ENCODE measurements around the gene CAPN10. TPM values are rescaled to one million over a fixed set of nuclear protein-coding genes. Genes with fewer than 3 reads are reported as not detected.
"Not testable (repeated sequence)": the region's sequence is repeated elsewhere in the genome, so short reads cannot be mapped to it uniquely, and the experiment has no call there.

CAPN10 gene, protein sequence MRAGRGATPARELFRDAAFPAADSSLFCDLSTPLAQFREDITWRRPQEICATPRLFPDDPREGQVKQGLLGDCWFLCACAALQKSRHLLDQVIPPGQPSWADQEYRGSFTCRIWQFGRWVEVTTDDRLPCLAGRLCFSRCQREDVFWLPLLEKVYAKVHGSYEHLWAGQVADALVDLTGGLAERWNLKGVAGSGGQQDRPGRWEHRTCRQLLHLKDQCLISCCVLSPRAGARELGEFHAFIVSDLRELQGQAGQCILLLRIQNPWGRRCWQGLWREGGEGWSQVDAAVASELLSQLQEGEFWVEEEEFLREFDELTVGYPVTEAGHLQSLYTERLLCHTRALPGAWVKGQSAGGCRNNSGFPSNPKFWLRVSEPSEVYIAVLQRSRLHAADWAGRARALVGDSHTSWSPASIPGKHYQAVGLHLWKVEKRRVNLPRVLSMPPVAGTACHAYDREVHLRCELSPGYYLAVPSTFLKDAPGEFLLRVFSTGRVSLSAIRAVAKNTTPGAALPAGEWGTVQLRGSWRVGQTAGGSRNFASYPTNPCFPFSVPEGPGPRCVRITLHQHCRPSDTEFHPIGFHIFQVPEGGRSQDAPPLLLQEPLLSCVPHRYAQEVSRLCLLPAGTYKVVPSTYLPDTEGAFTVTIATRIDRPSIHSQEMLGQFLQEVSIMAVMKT
- total RNA-seq: 28.9 and 30.3 TPM in 2 replicates

DNA sequence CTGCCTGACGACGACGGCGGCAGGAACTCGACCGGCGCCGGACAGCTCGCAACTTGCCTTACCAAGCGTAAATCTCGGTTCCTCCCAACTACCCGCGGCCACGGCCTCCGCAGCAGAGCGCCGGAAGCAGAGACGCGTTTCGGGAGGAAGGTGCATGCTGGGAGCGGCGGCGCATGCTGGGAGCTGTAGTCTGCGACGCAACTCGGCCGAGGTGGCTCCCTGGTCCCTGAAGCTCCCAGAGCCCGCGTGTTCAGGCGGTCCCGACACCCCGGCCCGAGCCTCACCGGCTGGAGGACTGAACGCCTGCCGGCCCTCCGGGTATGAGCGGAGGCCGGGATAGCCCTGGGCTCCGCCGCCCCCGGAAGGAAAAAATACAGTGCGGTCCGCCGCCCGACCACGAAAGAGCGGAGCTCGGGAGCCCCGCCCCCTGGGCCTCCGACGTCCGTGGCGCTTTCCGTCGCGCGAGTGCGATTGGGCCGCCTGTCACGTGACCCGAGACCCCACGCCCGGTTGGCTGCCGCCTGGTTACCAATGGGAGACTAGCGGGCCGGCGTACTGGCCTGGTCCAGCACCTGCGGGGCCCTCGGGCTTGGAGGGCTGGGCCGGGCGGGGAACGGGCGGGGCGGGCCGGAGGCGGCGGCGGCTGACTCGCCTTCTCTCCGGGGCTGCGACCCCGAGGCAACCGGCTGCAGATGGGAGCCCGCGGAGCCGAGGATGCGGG is at the start of gene CAPN10:
CAPN10 (plus strand) TSS at position 537 of the 721 bp plus-strand sequence; CDS start at position 715, 178 bp downstream.
- DNase-seq (ENCODE audit: low read depth, low spot score): peak; percentile 81

DNA sequence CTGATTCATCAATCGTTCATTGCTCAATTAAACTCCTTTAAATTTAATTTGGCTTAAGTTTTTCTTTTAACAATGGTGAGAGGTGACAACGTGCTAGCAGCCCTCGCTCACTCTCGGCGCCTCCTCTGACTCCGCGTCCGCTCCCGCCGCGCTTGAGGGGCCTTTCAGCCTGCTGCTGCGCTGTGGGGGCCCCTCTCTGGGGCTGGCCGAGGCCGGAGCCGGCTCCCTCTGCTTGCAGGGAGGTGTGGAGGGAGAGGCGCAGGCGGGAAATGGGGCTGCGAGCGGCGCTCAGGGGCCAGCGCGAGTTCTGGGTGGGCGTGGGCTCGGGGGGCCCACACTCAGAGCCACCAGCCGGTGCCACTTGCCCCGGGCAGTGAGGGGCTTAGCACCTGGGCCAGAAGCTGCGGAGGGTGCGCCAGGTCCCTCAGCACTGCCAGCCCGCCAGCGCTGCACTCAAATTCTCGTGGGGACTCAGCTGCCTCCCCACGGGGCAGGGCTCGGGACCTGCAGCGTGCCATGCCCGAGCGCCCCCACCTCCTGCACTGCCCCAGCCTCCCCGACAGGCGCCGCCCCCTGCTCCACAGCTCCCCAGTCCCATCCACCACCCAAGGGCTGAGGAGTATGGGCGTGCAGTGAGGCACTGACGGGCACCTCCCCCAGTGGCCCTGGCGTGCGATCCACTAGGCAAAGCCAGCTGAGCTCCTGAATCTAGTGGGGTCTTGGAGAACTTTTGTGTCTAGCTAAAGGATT is 48.3 kb upstream of the CAPN10 start:
- DNase-seq (ENCODE audit: low read depth, low spot score): no peak

GRCh38 chr2:240539101-240539500 is 47.4 kb upstream of the CAPN10 start:
- DNase-seq (ENCODE audit: low read depth, low spot score): not testable (repeated sequence)

GRCh38 chr2:240539906-240540305 is 46.6 kb upstream of the CAPN10 start:
- no peak for DNase-seq (ENCODE audit: low read depth, low spot score)

DNA sequence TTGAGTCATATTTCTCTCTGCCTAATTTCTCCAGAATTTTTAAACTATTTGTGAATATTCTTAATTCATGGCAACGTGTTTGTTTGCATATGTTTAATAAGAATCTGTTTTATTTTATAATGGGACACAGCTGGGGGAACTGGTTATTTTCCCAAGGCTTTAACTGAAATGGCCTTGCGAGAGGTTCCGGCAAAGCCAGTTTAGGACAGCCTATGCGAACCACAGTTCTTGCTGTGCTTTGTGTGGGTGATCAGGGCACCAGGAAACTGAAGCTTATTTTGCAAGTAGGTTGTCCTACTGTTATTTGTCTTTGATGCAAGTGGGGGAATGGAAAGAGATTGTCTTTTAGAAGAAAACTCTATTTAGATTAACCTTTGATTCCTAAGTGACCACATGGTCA is 35.2 kb upstream of the CAPN10 start:
- DNase-seq (ENCODE audit: low read depth, low spot score): no peak

DNA sequence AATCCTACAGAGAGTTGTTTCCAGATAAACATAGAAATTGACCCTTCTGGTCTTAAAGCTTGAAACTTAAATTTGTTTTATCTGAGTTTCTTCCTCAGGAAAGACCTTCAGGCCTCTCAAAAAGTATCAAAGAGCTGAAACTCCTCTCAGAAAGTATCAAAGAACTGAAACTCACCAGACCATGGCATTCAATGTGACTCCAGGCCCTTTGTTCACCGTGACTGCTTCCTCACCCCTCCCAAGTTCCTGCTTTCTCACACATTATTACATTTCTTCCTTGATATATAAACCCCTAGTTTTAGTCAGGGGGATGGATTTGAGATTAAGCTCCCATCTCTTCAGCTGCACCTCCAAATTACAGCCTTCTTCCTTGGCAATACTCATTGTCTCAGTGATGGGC is 34.7 kb upstream of the CAPN10 start:
- no peak for DNase-seq (ENCODE audit: low read depth, low spot score)

- no peak for DNase-seq (ENCODE audit: low read depth, low spot score)
These were observed 32.5 kb upstream of the CAPN10 start for GRCh38 chr2:240553956-240554480.

DNA sequence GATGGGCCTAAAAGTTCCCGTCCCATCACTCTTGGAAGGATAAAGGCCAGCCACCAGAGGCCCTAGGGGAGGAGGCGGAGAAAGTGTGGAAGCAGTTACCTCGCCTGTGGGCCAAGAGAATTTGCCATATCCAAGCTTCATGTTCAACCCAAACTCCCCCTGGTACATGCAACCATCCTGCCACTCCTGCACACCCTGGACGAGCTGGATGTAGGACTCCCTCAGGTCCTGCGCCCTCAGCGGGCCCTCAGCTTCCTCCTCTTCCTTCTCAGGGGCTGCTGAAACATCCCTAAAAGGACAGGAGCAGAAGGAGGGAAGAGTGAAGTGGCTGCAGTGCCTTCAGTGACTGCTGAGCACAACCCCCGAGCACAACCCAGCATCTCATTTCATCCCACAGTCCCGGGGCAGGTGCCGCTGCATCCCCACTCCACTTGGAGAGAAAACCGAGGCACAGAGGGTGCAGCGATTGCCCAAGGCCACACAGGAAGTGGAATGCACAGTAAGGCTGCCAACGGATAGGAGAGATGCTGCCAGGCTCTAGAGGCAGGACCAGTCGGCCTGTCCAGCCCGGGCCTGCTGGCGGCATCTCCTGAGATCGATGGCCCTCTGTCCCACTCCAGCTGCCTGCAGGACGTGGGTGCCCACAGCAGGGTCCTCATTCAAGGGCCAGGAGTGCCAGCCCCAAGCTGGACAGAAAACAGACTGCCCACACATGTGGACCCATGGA is 31.6 kb upstream of the CAPN10 start:
- DNase-seq (ENCODE audit: low read depth, low spot score): no peak

GRCh38 chr2:240555541-240556250 is 30.8 kb upstream of the CAPN10 start:
- DNase-seq (ENCODE audit: low read depth, low spot score): no peak

DNA sequence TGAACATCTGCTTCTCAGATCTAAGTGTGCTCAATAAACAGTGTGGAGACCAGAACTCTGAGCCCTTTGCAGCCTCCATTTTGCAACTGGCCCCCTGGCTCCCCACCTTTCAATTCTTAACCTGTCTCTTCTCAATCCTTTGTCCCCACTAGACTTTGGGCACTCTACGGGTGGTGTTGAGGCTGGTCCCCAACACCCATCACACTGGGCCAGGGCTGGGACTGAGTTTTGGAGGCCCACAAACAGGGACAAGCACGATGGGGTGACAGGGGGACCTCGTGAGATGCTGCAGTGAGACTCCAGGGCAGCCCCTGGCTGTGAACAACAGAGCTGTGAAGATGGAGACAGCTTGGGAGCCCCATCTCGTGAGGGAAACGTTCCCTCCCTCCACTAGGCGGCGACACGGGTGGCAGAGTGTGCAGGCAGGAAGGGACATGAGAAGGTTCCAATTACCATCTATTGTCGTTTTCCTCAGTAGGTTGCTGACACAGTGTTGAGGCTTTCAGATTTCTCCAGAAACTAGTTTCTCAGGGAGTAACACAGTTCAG is 29.9 kb upstream of the CAPN10 start:
- no peak for DNase-seq (ENCODE audit: low read depth, low spot score)

DNA sequence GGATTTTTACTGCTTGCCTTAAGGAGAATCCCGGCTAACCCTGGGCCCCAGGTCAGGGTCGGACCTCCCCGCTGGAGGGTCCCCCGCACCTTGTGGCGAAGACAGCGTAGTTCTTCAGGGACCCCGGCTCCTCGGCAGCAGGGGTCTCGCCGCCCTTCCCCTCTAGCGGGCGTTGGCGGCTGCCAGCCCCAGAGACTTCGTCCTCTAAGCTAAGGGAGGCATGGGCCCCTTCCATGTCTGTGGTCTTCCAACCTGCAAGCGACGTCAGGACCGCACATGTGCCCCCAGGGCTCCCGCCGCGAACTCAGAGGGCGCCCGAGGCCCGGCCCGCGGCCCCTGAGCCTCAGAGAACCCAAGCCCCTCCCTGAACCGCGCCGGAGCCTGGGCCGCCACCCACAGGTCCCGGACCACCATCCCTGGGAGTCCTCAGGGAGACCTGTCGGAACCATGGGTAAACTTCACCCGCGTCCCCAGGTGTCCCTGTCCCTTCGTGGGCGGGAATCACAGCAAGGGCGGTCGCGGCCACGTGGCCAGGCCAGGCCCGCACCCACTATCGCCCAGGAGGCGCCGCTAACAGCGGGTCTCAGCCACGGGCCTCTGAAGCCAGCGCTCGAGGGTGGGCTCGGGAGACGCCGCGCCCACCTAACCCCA is 29.3 kb upstream of the CAPN10 start:
- no peak for DNase-seq (ENCODE audit: low read depth, low spot score)

DNA sequence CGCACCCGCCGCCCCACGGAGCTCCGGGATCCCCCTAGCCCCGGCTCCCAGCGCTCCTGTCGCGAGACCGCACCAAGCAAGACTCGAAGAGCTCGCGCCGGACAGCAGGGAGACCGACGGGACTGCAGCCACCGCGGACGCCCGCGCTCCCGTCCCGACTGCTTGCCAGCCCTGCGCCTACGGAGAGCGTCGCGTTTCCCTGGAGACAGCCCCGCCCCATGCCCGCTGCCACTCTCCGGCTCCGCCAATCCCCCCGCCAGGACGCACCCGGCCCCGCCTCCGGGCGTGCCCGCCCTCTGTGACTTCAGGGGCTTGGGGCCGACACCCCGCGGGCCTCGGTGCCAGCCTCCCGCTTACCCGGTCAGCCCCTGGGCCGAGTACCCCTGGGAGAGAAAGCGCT is 28.7 kb upstream of the CAPN10 start, which contains the start of gene ANKMY1:
ANKMY1 (minus strand) TSS at position 181 of the 400 bp plus-strand sequence. CDS start 653 bp downstream, outside the sequence.
- peak; percentile 33 for DNase-seq (ENCODE audit: low read depth, low spot score)

DNA sequence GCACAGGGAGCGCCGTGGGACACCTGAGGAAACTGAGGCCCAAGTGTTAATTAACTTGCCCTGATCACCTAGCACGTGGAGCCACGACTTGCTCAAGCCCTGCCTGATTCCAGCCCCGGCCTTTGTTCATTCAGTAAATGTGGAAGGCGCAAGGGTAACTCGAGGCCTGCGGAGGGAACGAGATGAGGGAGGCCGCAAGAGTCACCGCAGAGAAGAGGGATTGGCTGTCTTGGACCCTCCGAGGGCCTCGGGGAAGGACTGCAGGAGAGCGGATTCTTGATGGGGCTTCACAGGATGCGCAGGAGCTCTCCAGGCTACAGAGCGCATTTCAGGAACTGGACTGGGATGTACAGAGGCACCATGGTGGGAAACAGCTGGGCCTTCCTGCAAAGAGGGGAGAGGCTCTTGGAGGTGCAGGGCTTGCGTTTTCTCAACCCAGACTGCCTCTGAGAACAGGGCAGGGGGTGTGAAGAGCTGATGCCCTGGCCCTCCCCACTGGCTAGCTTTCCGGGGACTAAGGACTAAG is 28.2 kb upstream of the CAPN10 start:
- DNase-seq (ENCODE audit: low read depth, low spot score): no peak

DNA sequence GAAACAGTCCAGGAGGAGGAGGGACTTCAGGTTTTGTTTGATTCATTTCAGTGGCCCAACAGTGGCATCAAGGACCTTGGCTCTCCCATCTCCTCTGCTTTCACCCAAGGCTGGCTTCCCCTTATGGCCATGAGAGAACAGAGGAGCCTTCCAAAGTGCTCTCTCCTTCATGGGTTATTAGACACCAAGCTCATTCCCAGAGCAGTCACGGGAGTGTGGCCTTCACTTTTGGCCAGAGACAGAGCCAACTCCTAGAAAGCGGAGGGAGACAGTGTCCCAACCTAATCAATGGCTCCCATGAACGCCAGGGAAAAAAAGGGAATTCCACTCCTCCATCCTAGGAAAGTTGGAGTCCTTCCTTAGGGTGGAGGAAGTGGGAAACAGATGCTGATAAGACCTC is 27.2 kb upstream of the CAPN10 start:
- DNase-seq (ENCODE audit: low read depth, low spot score): no peak

DNA sequence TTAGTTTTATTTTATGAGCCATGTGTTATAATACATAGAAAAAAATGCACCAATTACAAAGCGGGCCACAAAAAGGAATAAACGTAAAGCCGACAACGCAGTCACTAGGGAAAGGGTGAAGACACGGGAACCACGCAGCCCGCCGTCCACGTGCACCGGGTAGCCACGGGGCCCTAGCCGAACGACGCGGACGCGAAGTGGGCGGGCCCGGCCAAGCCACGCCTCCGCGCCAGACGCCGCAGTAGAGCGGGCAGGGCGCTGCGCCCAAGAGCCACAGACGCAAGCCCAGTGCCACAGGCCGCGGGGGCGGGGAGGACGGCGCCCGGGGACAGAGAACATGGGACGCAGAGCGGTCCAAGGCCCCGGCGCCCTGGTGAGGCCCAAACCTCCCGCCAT is 26.5 kb upstream of the CAPN10 start, which contains the start of gene DUSP28:
DUSP28 (plus strand) TSS at position 274 of the 396 bp plus-strand sequence. CDS start 328 bp downstream, outside the sequence.
- peak; percentile 51 for DNase-seq (ENCODE audit: low read depth, low spot score)

- DNase-seq (ENCODE audit: low read depth, low spot score): peak; percentile 92
These were observed 25.8 kb upstream of the CAPN10 start for GRCh38 chr2:240560480-240561324.

- DNase-seq (ENCODE audit: low read depth, low spot score): no peak
These were observed 25.1 kb upstream of the CAPN10 start for GRCh38 chr2:240561325-240561971.

Data from pulmonary artery endothelial cell (primary cell).